OCI-LY7 (cell line): Measurements from ENCODE around the gene FHDC1.

Experiments used
- CTCF ChIP-seq: fragments of 200-600 bp; sonication (generic); conservative IDR thresholded peaks from 2 replicates; pipeline ENCODE4 v1.5.1; 2014; ENCODE audit warnings: mild to moderate bottlenecking, antibody characterized with exemption, low read length, moderate library complexity, mixed read lengths
- EZH2phosphoT487 ChIP-seq: fragments of 200-600 bp; sonication (generic); IDR thresholded peaks from 2 replicates; pipeline ENCODE4 v1.6.1; 2018; ENCODE audit warnings: low read depth, borderline replicate concordance, mild to moderate bottlenecking, mixed run types, antibody characterized with exemption, low read length, moderate library complexity, mixed read lengths

- no peak for TF ChIP-seq CTCF
- TF ChIP-seq EZH2phosphoT487: no peak
These were observed 8.4 kb upstream of the FHDC1 start for GRCh38 chr4:152927737-152928136.
